ENCODE results near the gene LRRC61. TPM values are rescaled to one million over a fixed set of nuclear protein-coding genes. Genes with fewer than 3 reads are reported as not detected.
A peak's percentile ranks its signal among the peaks of the same experiment; 100 is the strongest.

The LRRC61 gene
- total RNA-seq, 2 donors from 2014 or later: 25.8 to 34.4 TPM

GRCh38 chr7:150370612-150371071 lies 47.5 kb downstream of the LRRC61 start:
- Histone ChIP-seq H3K4me3 (no peak overlapping the region), H3K27ac (peak overlapping the region in 1 of 2 donors; percentile 95), H3K27me3 (replicated peaks; ENCODE audit: insufficient read depth) (no peaks in the 10 kb centered on the region), H3K9me3 (no peaks in the 10 kb centered on the region), H3K4me1 (replicated peaks) (peaks cover 29% of the 10 kb centered on the region), H3K36me3 (no peaks in the 10 kb centered on the region)
- intact Hi-C loops (cut with DNase I): no loop called here
- TF ChIP-seq POLR2A (IDR thresholded peaks at IDR 0.05): no peak
- no peak for TF ChIP-seq CTCF (IDR thresholded peaks at IDR 0.05)
- no peak for TF ChIP-seq POLR2AphosphoS5 (IDR thresholded peaks at IDR 0.05)
- DNase-seq (ENCODE audit: low spot score): no peak
- WGBS: 51% methylated on average over 3 of the region's 3 CpGs

- no peaks in the 10 kb centered on the region for H3K9me3 ChIP-seq
- no peak for DNase-seq (ENCODE audit: low spot score)
- H3K4me3 ChIP-seq: no peak overlapping the region
- no peaks in the 10 kb centered on the region for H3K36me3 ChIP-seq
- TF ChIP-seq POLR2A (IDR thresholded peaks at IDR 0.05) (no peak), CTCF (IDR thresholded peaks at IDR 0.05) (no peak), POLR2AphosphoS5 (IDR thresholded peaks at IDR 0.05) (no peak)
- H3K27ac ChIP-seq: peak overlapping the region in 1 of 2 donors; percentile 95
- intact Hi-C loops (cut with DNase I): no loop called here
- H3K27me3 ChIP-seq (replicated peaks; ENCODE audit: insufficient read depth): no peaks in the 10 kb centered on the region
- peaks cover 29% of the 10 kb centered on the region for H3K4me1 ChIP-seq (replicated peaks)
- WGBS: 86% methylated on average over 43 of the region's 48 CpGs
Measured at GRCh38 chr7:150371131-150371995, 48.2 kb downstream of the LRRC61 start.

- DNase-seq (ENCODE audit: low spot score): no peak
- Histone ChIP-seq H3K36me3 (no peaks in the 10 kb centered on the region), H3K27me3 (replicated peaks; ENCODE audit: insufficient read depth) (no peaks in the 10 kb centered on the region), H3K4me3 (no peak overlapping the region), H3K27ac (peak overlapping the region in 1 of 2 donors; percentile 62), H3K4me1 (replicated peaks) (peaks cover 29% of the 10 kb centered on the region), H3K9me3 (no peaks in the 10 kb centered on the region)
- WGBS: 91% methylated on average over 30 of the region's 30 CpGs
- intact Hi-C loops (cut with DNase I): no loop called here
- TF ChIP-seq POLR2A (IDR thresholded peaks at IDR 0.05) (no peak), POLR2AphosphoS5 (IDR thresholded peaks at IDR 0.05) (no peak), CTCF (IDR thresholded peaks at IDR 0.05) (no peak)
Measured at GRCh38 chr7:150371996-150372270, 48.8 kb downstream of the LRRC61 start.

- TF ChIP-seq POLR2AphosphoS5 (IDR thresholded peaks at IDR 0.05) (no peak), POLR2A (IDR thresholded peaks at IDR 0.05) (no peak), CTCF (IDR thresholded peaks at IDR 0.05) (no peak)
- H3K4me3 ChIP-seq: no peak overlapping the region
- WGBS: 77% methylated on average over 77 of the region's 79 CpGs
- H3K9me3 ChIP-seq: no peaks in the 10 kb centered on the region
- peak overlapping the region; percentile 59 to 62 for H3K27ac ChIP-seq
- no peaks in the 10 kb centered on the region for H3K27me3 ChIP-seq (replicated peaks; ENCODE audit: insufficient read depth)
- intact Hi-C loops (cut with DNase I): no loop called here
- H3K4me1 ChIP-seq (replicated peaks): peaks cover 29% of the 10 kb centered on the region
- no peak for DNase-seq (ENCODE audit: low spot score)
- no peaks in the 10 kb centered on the region for H3K36me3 ChIP-seq
Measured at GRCh38 chr7:150372271-150373048, 49.3 kb downstream of the LRRC61 start.

All from prostate gland (tissue), 2 donors.